GM12878 (cell line): ENCODE measurements around the gene CAPNS1. TPM values are rescaled to one million over a fixed set of nuclear protein-coding genes. Genes with fewer than 3 reads are reported as not detected.

Experiments
- ATAC-seq: fragments of 200-7000 bp; cut with Tn5 transposase; 3 replicates; pipeline ENCODE4 v1.9.1; 2020; ENCODE audit warnings: mild to moderate bottlenecking, moderate library complexity
- BruUV-seq: library from RNA; stranded (reverse); fragments of 400-500 nt; replicated peaks from 2 replicates; lab custom pipeline; 2021; lab: Mats Ljungman, UMichigan
- CTCF ChIA-PET: fragments of 300-600 bp; sonication (Branson Sonifier 250); formaldehyde crosslinking; extraction: SDS; loops from one replicate; lab custom pipeline; 2021; ENCODE audit warnings: inconsistent platforms; lab: Yijun Ruan, JAX
- POLR2A ChIA-PET: fragments of 350-600 bp; formaldehyde crosslinking; extraction: SDS; loops from one replicate; lab custom pipeline; 2021; ENCODE audit warnings: inconsistent platforms; lab: Charles Lee
- RAD21 ChIA-PET: fragments of 300-600 bp; sonication (Branson Sonifier 250); formaldehyde crosslinking; loops from one replicate; lab custom pipeline; 2023; ENCODE audit warnings: antibody characterized with exemption; ENCODE audit not compliant: unreplicated experiment; lab: Charles Lee
- SMC1A ChIA-PET: fragments of 300-600 bp; sonication (Branson Sonifier 250); formaldehyde crosslinking; loops from one replicate; lab custom pipeline; 2023; ENCODE audit not compliant: unreplicated experiment, uncharacterized antibody; lab: Charles Lee
- DNase-seq: peaks from one replicate; pipeline ENCODE4 v3.0.0-alpha.2; 2011; ENCODE audit warnings: low read depth, low spot score
- FAIRE-seq: peaks from 3 replicates; lab custom pipeline; 2011; peaks lifted over from hg19 to GRCh38; lab: Jason Lieb, UNC
- H2AFZ ChIP-seq: 2 replicates; pipeline ENCODE4 v1.6.0; 2011; ENCODE audit warnings: low read depth, low read length, control low read depth; ENCODE audit not compliant: control insufficient read depth
- H3K27ac ChIP-seq: 2 replicates; pipeline ENCODE4 v1.5.1; 2011; ENCODE audit warnings: control low read depth; ENCODE audit not compliant: control insufficient read depth, insufficient read depth
- H3K27me3 ChIP-seq, 2 experiments: replicated peaks in 1 of 2; 2 replicates each; pipeline versions ENCODE4 v1.6.0 to v1.6.1; 2011; ENCODE audit warnings: low read length in 1 of 2; ENCODE audit not compliant: control insufficient read depth in 2 of 2, insufficient read depth in 2 of 2
- H3K36me3 ChIP-seq, 2 experiments: 2 replicates each; pipeline ENCODE4 v1.5.1; 2011; ENCODE audit warnings: low read length in 1 of 2; ENCODE audit not compliant: control insufficient read depth in 2 of 2, insufficient read depth in 2 of 2
- H3K4me1 ChIP-seq: 2 replicates; pipeline ENCODE4 v1.6.1; 2011; ENCODE audit warnings: mild to moderate bottlenecking, low read length, moderate library complexity, mixed read lengths; ENCODE audit not compliant: control insufficient read depth, insufficient read depth
- H3K4me2 ChIP-seq: 2 replicates; pipeline ENCODE4 v1.6.0; 2011; ENCODE audit warnings: control low read depth; ENCODE audit not compliant: control insufficient read depth, insufficient read depth
- H3K4me3 ChIP-seq: fragments of 200-600 bp; sonication (generic); 2 replicates; pipeline ENCODE4 v1.5.1; 2016
- H3K79me2 ChIP-seq: 2 replicates; pipeline ENCODE4 v1.6.0; 2011; ENCODE audit warnings: low read length; ENCODE audit not compliant: control insufficient read depth, insufficient read depth
- H3K9ac ChIP-seq: 2 replicates; pipeline ENCODE4 v1.8.0; 2011; ENCODE audit warnings: low read length, control low read depth, mixed read lengths; ENCODE audit not compliant: control insufficient read depth, insufficient read depth
- H3K9me3 ChIP-seq: replicated peaks from 3 replicates; pipeline ENCODE4 v1.5.1; 2011; ENCODE audit warnings: mild to moderate bottlenecking, low read length; ENCODE audit not compliant: control insufficient read depth, insufficient read depth
- H4K20me1 ChIP-seq: 2 replicates; pipeline ENCODE4 v1.6.0; 2011; ENCODE audit not compliant: control insufficient read depth, insufficient read depth
- GATAD2B ChIP-seq: fragments of 450-650 bp; conservative IDR thresholded peaks from 2 replicates; pipeline ENCODE4 v1.6.1; 2017; ENCODE audit warnings: low read depth, mild to moderate bottlenecking, moderate library complexity
- HDGF ChIP-seq: fragments of 450-650 bp; IDR thresholded peaks from 2 replicates; pipeline ENCODE4 v1.6.1; 2016; ENCODE audit warnings: antibody characterized with exemption
- POLR2A ChIP-seq: IDR thresholded peaks from 2 replicates; pipeline ENCODE4 v1.6.1; 2011; ENCODE audit warnings: low read depth, mild to moderate bottlenecking, low read length
- RAD51 ChIP-seq: fragments of 450-650 bp; IDR thresholded peaks from 2 replicates; pipeline ENCODE4 v1.6.1; 2016; ENCODE audit warnings: moderate library complexity, mild to moderate bottlenecking, inconsistent platforms
- SIN3A ChIP-seq: IDR thresholded peaks from 2 replicates; pipeline ENCODE4 v1.6.1; 2012; ENCODE audit warnings: low read depth, low read length, improper control_type of control experiment
- SMAD1 ChIP-seq: fragments of 450-650 bp; IDR thresholded peaks from 2 replicates; pipeline ENCODE4 v1.6.1; 2018; ENCODE audit warnings: mild to moderate bottlenecking, low read depth; ENCODE audit not compliant: partially characterized antibody
- STAT3 ChIP-seq: IDR thresholded peaks from 2 replicates; pipeline ENCODE4 v1.6.1; 2011; ENCODE audit warnings: low read depth, low read length, improper control_type of control experiment
- TARDBP ChIP-seq: IDR thresholded peaks from 2 replicates; pipeline ENCODE4 v1.6.1; 2016; ENCODE audit warnings: borderline replicate concordance
- ZBED1 ChIP-seq: IDR thresholded peaks from 2 replicates; pipeline ENCODE4 v1.6.1; 2016; ENCODE audit warnings: borderline replicate concordance
- ZNF207 ChIP-seq: fragments of 450-650 bp; IDR thresholded peaks from 2 replicates; pipeline ENCODE4 v1.6.1; 2014; ENCODE audit warnings: antibody characterized with exemption, mild to moderate bottlenecking, borderline replicate concordance
- WGBS: methylation state at CpG from one replicate; pipeline ENCODE4 v1.1.6; 2016; ENCODE audit warnings: low lambda C conversion rate; ENCODE audit not compliant: insufficient replicate concordance, insufficient coverage; ENCODE audit errors: missing lambda C conversion rate; 5-methylcytosine and 5-hydroxymethylcytosine counted together
- in situ Hi-C: fragments of 300-500 bp; cut with MboI; formaldehyde crosslinking; loops from 9 replicates; pipeline ENCODE4 v1.14.3; 2018; ENCODE audit warnings: mixed read lengths
- intact Hi-C: fragments of 100-400 bp; cut with micrococcal nuclease; formaldehyde crosslinking; loops from one replicate; pipeline ENCODE4 v1.14.2; 2022; ENCODE audit not compliant: unreplicated experiment
- polyA plus RNA-seq, 11 experiments: library from polyadenylated mRNA; depleted of rRNA in 4 of 11; unstranded in 6 of 11; stranded (reverse) in 5 of 11; fragments of >200 nt; fragmentation: Nextera tagmentation in 4 of 11; fragmentation: Illumina TruSeq in 1 of 11; extraction: Ambion mirVana in 4 of 11; extraction: Trizol in 1 of 11; gene quantifications; 1 replicate in 1 of 11; 2 replicates in 10 of 11; pipeline versions ENCODE4 v1.2.1 to v1.2.3, GENCODE V29; 2011 to 2016; ENCODE audit warnings: inconsistent platforms in 2 of 11, missing spikeins in 2 of 11, low read depth in 1 of 11
- total RNA-seq, 4 experiments: library from RNA; depleted of rRNA in 3 of 4; stranded (reverse); fragments of >200 nt in 3 of 4; fragmentation: Illumina TruSeq in 1 of 4; extraction: Trizol in 1 of 4; gene quantifications; 2 replicates each; pipeline versions ENCODE4 v1.2.1 to v1.2.3, GENCODE V29; 2013 to 2021
- TF ChIP-seq, protein P1 (sequence below): fragments of 450-650 bp; IDR thresholded peaks from 2 replicates; pipeline ENCODE4 v1.6.1; 2017; ENCODE audit warnings: antibody characterized with exemption, mild to moderate bottlenecking, moderate library complexity
- TF ChIP-seq, protein P2 (sequence below): fragments of 450-650 bp; IDR thresholded peaks from 2 replicates; pipeline ENCODE4 v1.6.1; 2017; ENCODE audit warnings: borderline replicate concordance
- TF ChIP-seq, protein P3 (sequence below): IDR thresholded peaks from 2 replicates; pipeline ENCODE4 v1.6.1; 2011; ENCODE audit warnings: borderline replicate concordance, low read depth, mild to moderate bottlenecking, moderate library complexity, low read length; ENCODE audit not compliant: insufficient read depth, poor library complexity, severe bottlenecking
- TF ChIP-seq, protein P4 (sequence below): IDR thresholded peaks from 2 replicates; pipeline ENCODE4 v1.6.1; 2012; ENCODE audit warnings: low read length, inconsistent platforms

Gene CAPNS1
- total and polyA plus RNA-seq, 10 of the 15 experiments (the other 5 are each of a cell fraction or from before 2014, with no cell fraction given), result 96.9 to 562 (median 245) TPM

DNA sequence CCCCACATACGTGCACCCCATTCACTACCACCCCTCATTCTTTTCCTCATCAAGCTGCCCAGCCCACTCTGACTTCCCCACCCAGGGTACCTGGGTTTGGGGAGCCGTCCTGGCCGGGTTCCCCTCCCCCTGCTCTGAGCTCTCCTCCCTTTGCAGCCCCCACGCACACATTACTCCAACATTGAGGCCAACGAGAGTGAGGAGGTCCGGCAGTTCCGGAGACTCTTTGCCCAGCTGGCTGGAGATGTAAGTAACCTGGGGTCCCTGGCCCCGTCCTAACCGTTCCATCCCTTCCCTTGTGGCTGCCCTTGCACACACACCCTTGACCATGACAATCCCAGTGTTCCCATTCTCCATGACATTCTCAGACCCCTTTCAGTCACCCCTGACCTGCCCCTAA is 2.6 kb downstream of the CAPNS1 start:
- H3K36me3 ChIP-seq, result peaks cover 11 to 17% of the 10 kb centered on the region in 2 experiments; a peak in 3 of 4 replicates
- H3K9me3 ChIP-seq, result no peaks in the 10 kb centered on the region
- TF ChIP-seq STAT3 (no peak), SMAD1 (no peak), SIN3A (no peak), POLR2A (no peak), ZNF207 (no peak), RAD51 (no peak), GATAD2B (no peak), TARDBP (no peak), ZBED1 (no peak), HDGF (no peak)
- TF ChIP-seq, protein P1, sequence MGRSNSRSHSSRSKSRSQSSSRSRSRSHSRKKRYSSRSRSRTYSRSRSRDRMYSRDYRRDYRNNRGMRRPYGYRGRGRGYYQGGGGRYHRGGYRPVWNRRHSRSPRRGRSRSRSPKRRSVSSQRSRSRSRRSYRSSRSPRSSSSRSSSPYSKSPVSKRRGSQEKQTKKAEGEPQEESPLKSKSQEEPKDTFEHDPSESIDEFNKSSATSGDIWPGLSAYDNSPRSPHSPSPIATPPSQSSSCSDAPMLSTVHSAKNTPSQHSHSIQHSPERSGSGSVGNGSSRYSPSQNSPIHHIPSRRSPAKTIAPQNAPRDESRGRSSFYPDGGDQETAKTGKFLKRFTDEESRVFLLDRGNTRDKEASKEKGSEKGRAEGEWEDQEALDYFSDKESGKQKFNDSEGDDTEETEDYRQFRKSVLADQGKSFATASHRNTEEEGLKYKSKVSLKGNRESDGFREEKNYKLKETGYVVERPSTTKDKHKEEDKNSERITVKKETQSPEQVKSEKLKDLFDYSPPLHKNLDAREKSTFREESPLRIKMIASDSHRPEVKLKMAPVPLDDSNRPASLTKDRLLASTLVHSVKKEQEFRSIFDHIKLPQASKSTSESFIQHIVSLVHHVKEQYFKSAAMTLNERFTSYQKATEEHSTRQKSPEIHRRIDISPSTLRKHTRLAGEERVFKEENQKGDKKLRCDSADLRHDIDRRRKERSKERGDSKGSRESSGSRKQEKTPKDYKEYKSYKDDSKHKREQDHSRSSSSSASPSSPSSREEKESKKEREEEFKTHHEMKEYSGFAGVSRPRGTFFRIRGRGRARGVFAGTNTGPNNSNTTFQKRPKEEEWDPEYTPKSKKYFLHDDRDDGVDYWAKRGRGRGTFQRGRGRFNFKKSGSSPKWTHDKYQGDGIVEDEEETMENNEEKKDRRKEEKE, result no peak
- TF ChIP-seq, protein P2, sequence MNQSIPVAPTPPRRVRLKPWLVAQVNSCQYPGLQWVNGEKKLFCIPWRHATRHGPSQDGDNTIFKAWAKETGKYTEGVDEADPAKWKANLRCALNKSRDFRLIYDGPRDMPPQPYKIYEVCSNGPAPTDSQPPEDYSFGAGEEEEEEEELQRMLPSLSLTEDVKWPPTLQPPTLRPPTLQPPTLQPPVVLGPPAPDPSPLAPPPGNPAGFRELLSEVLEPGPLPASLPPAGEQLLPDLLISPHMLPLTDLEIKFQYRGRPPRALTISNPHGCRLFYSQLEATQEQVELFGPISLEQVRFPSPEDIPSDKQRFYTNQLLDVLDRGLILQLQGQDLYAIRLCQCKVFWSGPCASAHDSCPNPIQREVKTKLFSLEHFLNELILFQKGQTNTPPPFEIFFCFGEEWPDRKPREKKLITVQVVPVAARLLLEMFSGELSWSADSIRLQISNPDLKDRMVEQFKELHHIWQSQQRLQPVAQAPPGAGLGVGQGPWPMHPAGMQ, result no peak
- TF ChIP-seq, protein P3, sequence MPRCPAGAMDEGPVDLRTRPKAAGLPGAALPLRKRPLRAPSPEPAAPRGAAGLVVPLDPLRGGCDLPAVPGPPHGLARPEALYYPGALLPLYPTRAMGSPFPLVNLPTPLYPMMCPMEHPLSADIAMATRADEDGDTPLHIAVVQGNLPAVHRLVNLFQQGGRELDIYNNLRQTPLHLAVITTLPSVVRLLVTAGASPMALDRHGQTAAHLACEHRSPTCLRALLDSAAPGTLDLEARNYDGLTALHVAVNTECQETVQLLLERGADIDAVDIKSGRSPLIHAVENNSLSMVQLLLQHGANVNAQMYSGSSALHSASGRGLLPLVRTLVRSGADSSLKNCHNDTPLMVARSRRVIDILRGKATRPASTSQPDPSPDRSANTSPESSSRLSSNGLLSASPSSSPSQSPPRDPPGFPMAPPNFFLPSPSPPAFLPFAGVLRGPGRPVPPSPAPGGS, result no peak
- TF ChIP-seq, protein P4, sequence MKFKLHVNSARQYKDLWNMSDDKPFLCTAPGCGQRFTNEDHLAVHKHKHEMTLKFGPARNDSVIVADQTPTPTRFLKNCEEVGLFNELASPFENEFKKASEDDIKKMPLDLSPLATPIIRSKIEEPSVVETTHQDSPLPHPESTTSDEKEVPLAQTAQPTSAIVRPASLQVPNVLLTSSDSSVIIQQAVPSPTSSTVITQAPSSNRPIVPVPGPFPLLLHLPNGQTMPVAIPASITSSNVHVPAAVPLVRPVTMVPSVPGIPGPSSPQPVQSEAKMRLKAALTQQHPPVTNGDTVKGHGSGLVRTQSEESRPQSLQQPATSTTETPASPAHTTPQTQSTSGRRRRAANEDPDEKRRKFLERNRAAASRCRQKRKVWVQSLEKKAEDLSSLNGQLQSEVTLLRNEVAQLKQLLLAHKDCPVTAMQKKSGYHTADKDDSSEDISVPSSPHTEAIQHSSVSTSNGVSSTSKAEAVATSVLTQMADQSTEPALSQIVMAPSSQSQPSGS, result no peak
- DNase-seq, result no peak
- 96% methylated on average over 9 of the region's 9 CpGs for WGBS
- peaks cover 16% of the 10 kb centered on the region for H3K79me2 ChIP-seq
- peaks cover 6% of the 10 kb centered on the region for H4K20me1 ChIP-seq
- H3K27ac ChIP-seq, result no peak overlapping the region
- ChIA-PET RAD21 (no interaction called here), POLR2A (no interaction called here), SMC1A (no interaction called here), CTCF (no interaction called here)
- no peak for ATAC-seq
- H3K4me1 ChIP-seq, result peaks cover 6% of the 10 kb centered on the region; the same call in 1 of the 2 replicates
- in situ Hi-C loops (no loop called here), intact Hi-C loops (no loop called here)
- H2AFZ ChIP-seq, result no peak overlapping the region
- FAIRE-seq, result no peak
- no TSS peak for BruUV-seq
- no peak overlapping the region for H3K4me2 ChIP-seq
- no peaks in the 10 kb centered on the region for H3K27me3 ChIP-seq
- H3K9ac ChIP-seq, result no peak overlapping the region
- no peak overlapping the region for H3K4me3 ChIP-seq
